RWPE2 (cell line): ENCODE results near the gene COPS7A.

ENCODE experiments used
- ATAC-seq: fragments of 200-7000 bp; cut with Tn5 transposase; 3 replicates; pipeline ENCODE4 v1.9.1; 2021; ENCODE audit warnings: low read depth
- DNase-seq: peaks from one replicate; pipeline ENCODE4 v3.0.0-alpha.2; 2020; ENCODE audit warnings: low spot score
- H3K27ac ChIP-seq: fragments of 450-650 bp; 2 replicates; pipeline ENCODE4 v1.5.1; 2017; ENCODE audit warnings: mild to moderate bottlenecking; ENCODE audit not compliant: poor library complexity, severe bottlenecking
- H3K27me3 ChIP-seq: fragments of 250-450 bp; sonication (Bioruptor Pico); 2 replicates; pipeline ENCODE4 v1.5.1; 2021; ENCODE audit warnings: mild to moderate bottlenecking, moderate library complexity; ENCODE audit not compliant: insufficient read depth, poor library complexity, severe bottlenecking
- H3K36me3 ChIP-seq: fragments of 250-450 bp; sonication (Bioruptor Pico); 2 replicates; pipeline ENCODE4 v1.5.1; 2020; ENCODE audit warnings: low read depth, mild to moderate bottlenecking, moderate library complexity
- H3K4me1 ChIP-seq: fragments of 250-450 bp; sonication (Bioruptor Pico); 2 replicates; pipeline ENCODE4 v1.5.1; 2021; ENCODE audit warnings: mild to moderate bottlenecking, moderate library complexity; ENCODE audit not compliant: insufficient read depth, poor library complexity, severe bottlenecking
- H3K4me3 ChIP-seq: fragments of 250-450 bp; sonication (Bioruptor Pico); 2 replicates; pipeline ENCODE4 v1.5.1; 2021; ENCODE audit warnings: mild to moderate bottlenecking, moderate library complexity; ENCODE audit not compliant: severe bottlenecking
- H3K9me3 ChIP-seq: fragments of 250-450 bp; sonication (Bioruptor Pico); 2 replicates; pipeline ENCODE4 v1.5.1; 2021; ENCODE audit warnings: mild to moderate bottlenecking, moderate library complexity; ENCODE audit not compliant: severe bottlenecking
- TF ChIP-seq, protein P1 (sequence below): fragments of 450-650 bp; IDR thresholded peaks from one replicate; pipeline ENCODE4 v1.5.1; 2017; ENCODE audit warnings: mild to moderate bottlenecking, moderate library complexity; ENCODE audit not compliant: poor library complexity, severe bottlenecking

COPS7A gene

DNA sequence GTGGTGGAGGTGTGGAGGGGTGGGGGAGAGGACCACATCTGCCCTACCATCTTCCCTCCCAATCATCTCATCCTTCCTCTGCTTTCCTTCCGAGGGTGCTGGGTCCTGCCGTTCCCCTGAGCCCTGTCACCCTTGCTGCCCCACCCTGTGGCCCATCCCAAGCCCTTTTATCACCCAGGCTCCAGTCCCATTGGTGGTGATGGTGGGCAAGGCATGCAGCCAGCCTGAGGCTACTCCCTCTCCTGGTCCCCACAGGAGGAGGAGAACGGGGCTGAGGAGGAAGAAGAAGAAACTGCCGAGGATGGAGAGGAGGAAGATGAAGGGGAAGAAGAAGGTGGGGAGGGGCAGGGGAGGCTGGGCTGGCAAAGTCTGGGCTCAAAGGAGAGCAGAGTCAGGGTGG, 45.8 kb downstream of the COPS7A start:
- Histone ChIP-seq H3K9me3 (no peaks in the 10 kb centered on the region), H3K4me3 (no peak overlapping the region), H3K36me3 (peaks cover 9% of the 10 kb centered on the region; the same call in 1 of the 2 replicates), H3K27ac (no peak overlapping the region), H3K4me1 (peaks cover 14% of the 10 kb centered on the region), H3K27me3 (no peaks in the 10 kb centered on the region)
- no peak for ATAC-seq
- DNase-seq: no peak
- TF ChIP-seq, protein P1, sequence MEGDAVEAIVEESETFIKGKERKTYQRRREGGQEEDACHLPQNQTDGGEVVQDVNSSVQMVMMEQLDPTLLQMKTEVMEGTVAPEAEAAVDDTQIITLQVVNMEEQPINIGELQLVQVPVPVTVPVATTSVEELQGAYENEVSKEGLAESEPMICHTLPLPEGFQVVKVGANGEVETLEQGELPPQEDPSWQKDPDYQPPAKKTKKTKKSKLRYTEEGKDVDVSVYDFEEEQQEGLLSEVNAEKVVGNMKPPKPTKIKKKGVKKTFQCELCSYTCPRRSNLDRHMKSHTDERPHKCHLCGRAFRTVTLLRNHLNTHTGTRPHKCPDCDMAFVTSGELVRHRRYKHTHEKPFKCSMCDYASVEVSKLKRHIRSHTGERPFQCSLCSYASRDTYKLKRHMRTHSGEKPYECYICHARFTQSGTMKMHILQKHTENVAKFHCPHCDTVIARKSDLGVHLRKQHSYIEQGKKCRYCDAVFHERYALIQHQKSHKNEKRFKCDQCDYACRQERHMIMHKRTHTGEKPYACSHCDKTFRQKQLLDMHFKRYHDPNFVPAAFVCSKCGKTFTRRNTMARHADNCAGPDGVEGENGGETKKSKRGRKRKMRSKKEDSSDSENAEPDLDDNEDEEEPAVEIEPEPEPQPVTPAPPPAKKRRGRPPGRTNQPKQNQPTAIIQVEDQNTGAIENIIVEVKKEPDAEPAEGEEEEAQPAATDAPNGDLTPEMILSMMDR: no peak

DNA sequence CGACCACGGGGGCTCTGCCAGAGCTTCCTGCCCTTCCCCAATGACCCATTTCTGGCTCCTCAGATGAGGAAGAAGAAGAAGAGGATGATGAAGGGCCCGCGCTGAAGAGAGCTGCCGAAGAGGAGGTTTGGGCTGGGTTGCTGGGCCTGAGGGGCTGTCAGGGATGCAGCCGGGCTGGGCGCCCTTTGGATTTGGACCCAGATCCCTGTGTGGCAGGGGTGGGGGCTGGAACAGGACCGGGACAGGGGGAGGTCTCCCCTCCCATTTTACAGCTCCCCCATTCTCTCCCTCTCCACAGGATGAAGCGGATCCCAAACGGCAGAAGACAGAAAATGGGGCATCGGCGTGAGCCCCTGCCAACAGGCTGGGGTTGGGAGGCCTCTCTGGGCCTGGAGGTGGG, 46.2 kb downstream of the COPS7A start:
- no peak overlapping the region for H3K4me3 ChIP-seq
- TF ChIP-seq, protein P1: no peak
- DNase-seq (no peak), ATAC-seq (no peak)
- peaks cover 9% of the 10 kb centered on the region; the same call in 1 of the 2 replicates for H3K36me3 ChIP-seq
- H3K27me3 ChIP-seq: no peaks in the 10 kb centered on the region
- no peak overlapping the region for H3K27ac ChIP-seq
- no peaks in the 10 kb centered on the region for H3K9me3 ChIP-seq
- peaks cover 10% of the 10 kb centered on the region for H3K4me1 ChIP-seq

DNA sequence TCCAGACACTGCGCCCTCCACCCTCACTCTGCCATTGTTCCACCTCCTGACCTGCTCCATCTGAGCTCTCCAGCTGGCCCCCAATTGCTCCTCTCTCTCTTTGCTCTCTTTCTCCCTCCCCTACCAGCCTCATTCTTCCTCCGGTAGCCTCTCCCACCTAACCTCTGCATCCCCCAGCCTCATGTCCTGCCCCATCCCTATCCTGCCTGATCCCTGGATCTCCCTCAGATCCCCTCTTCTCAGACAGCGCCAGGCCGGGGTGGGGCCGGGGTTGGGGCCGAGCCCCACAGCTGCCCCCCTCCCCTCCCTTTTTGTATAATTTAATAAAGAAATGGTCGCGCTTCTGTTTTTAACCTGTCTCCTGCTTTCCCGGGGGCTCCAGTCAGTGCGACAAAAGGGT, 46.8 kb downstream of the COPS7A start:
- Histone ChIP-seq H3K27me3 (no peaks in the 10 kb centered on the region), H3K4me3 (no peak overlapping the region), H3K9me3 (no peaks in the 10 kb centered on the region), H3K27ac (no peak overlapping the region), H3K36me3 (peaks cover 9% of the 10 kb centered on the region; the same call in 1 of the 2 replicates), H3K4me1 (peaks cover 5% of the 10 kb centered on the region)
- TF ChIP-seq, protein P1: no peak
- DNase-seq (no peak), ATAC-seq (no peak)

DNA sequence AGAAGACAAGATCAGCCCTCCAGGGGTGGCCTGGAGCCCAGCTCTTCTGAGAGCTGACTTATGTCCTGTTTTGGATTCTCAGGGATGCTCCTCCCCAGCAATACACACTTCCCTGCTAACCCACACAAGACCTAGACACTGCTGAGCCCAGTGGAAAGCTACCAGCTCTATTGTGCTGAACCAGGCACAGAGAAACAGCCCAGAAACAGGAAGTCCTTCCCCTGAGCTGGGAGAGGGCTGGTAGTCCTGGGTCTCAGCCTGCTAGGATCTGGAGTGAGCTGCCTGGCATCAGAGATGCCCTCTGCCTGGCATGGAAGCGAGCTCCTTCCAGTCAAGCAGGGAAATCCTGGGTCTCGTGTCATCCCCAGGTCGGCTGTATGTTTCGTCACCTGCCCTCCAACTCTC, 47.2 kb downstream of the COPS7A start:
- H3K9me3 ChIP-seq: no peaks in the 10 kb centered on the region
- H3K27ac ChIP-seq: no peak overlapping the region
- H3K4me1 ChIP-seq: peaks cover 5% of the 10 kb centered on the region
- peaks cover 9% of the 10 kb centered on the region; the same call in 1 of the 2 replicates for H3K36me3 ChIP-seq
- TF ChIP-seq, protein P1: no peak
- H3K27me3 ChIP-seq: no peaks in the 10 kb centered on the region
- ATAC-seq (0 out of 3 replicates have a peak, but pooled peaks have one; percentile 1), DNase-seq (no peak)
- no peak overlapping the region for H3K4me3 ChIP-seq

DNA sequence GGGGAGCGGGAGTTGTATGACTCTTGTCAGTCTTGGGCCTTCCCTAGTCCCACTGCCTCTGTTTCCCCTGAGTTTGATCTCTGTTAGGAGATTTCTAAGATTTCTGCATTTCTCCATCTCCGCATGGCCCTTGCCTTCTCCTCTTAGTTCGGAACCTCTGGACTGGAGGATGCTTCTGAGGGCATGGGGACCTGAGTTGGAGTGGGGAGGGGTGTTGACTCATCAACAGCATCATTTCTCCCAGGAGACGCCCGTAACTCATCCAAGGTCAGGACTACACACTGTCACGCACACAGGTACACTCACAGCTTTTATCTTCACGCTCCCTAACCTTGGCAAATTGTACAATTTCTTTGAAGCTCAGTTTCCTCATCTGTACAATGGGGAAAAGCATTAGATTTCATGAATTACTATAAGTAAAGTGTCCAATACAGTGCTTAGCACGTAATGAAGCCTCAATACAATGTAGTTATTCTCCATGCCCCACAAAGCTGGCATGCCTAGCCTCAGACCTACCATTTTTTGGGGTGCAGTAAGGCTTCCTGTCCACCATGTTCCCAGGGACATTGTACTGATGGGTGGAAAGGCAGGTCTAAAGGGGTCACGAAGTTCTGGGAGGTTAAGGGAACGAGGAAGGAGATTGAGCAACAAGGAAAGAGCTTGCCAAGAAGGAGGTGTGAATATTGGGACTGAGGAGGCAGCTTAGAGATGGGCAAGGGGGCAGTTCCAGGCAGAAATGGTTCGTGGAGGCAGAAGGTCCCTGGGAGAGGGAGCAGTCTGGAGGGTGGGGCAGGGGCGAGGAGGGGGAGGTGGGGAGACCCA, 47.9 kb downstream of the COPS7A start:
- DNase-seq: no peak
- TF ChIP-seq, protein P1: no peak
- Histone ChIP-seq H3K27ac (no peak overlapping the region), H3K4me1 (peaks cover 5% of the 10 kb centered on the region), H3K27me3 (no peaks in the 10 kb centered on the region), H3K9me3 (no peaks in the 10 kb centered on the region), H3K4me3 (no peak overlapping the region), H3K36me3 (peaks cover 9% of the 10 kb centered on the region; the same call in 1 of the 2 replicates)
- no peak for ATAC-seq
